Measurements from ENCODE around the gene NBEA.
"Not testable (repeated sequence)": the region's sequence is repeated elsewhere in the genome, so short reads cannot be mapped to it uniquely, and the experiment has no call there.

NBEA gene

GRCh38 chr13:34941835-34942731, at the start of gene NBEA:
Gene NBEA, plus strand, starts transcription at chr13:34942270. Its CDS starts 551 bp downstream, at chr13:34942821.
- DNase-seq (ENCODE audit: low spot score) = peak; percentile 73

- no peak for DNase-seq (ENCODE audit: low spot score)
These were observed 47.3 kb upstream of the NBEA start for GRCh38 chr13:34894756-34895155.

GRCh38 chr13:34897220-34897619, 44.9 kb upstream of the NBEA start:
- no peak for DNase-seq (ENCODE audit: low spot score)

GRCh38 chr13:34899888-34900287, 42.2 kb upstream of the NBEA start:
- DNase-seq (ENCODE audit: low spot score) = no peak

- no peak for DNase-seq (ENCODE audit: low spot score)
These were observed 41.8 kb upstream of the NBEA start for GRCh38 chr13:34900288-34900739.

- DNase-seq (ENCODE audit: low spot score) = no peak
These were observed 40.5 kb upstream of the NBEA start for GRCh38 chr13:34901572-34901971.

GRCh38 chr13:34911159-34911558, 30.9 kb upstream of the NBEA start:
- DNase-seq (ENCODE audit: low spot score) = no peak

- no peak for DNase-seq (ENCODE audit: low spot score)
These were observed 29.0 kb upstream of the NBEA start for GRCh38 chr13:34913040-34913439.

GRCh38 chr13:34914416-34914815, 27.7 kb upstream of the NBEA start:
- no peak for DNase-seq (ENCODE audit: low spot score)

GRCh38 chr13:34926508-34926907, 15.6 kb upstream of the NBEA start:
- no peak for DNase-seq (ENCODE audit: low spot score)

GRCh38 chr13:34928676-34929075, 13.4 kb upstream of the NBEA start:
- not testable (repeated sequence) for DNase-seq (ENCODE audit: low spot score)

- DNase-seq (ENCODE audit: low spot score) = no peak
These were observed 10.5 kb upstream of the NBEA start for GRCh38 chr13:34931572-34931971.

- DNase-seq (ENCODE audit: low spot score) = no peak
These were observed 8.7 kb upstream of the NBEA start for GRCh38 chr13:34933349-34933748.

- peak; percentile 33 for DNase-seq (ENCODE audit: low spot score)
These were observed 8.3 kb upstream of the NBEA start for GRCh38 chr13:34933786-34934185.

GRCh38 chr13:34935841-34936240, 6.2 kb upstream of the NBEA start:
- DNase-seq (ENCODE audit: low spot score) = no peak

- no peak for DNase-seq (ENCODE audit: low spot score)
These were observed 2.3 kb upstream of the NBEA start for GRCh38 chr13:34939771-34940170.

GRCh38 chr13:34941436-34941834, 635 bp upstream of the NBEA start:
- DNase-seq (ENCODE audit: low spot score) = no peak

- DNase-seq (ENCODE audit: low spot score) = no peak
These were observed 814 bp downstream of the NBEA start for GRCh38 chr13:34942732-34943435.

- peak; percentile 20 for DNase-seq (ENCODE audit: low spot score)
These were observed 1.6 kb downstream of the NBEA start for GRCh38 chr13:34943436-34944273.

GRCh38 chr13:34944274-34944634, 2.2 kb downstream of the NBEA start:
- no peak for DNase-seq (ENCODE audit: low spot score)

GRCh38 chr13:34944751-34945150, 2.7 kb downstream of the NBEA start:
- no peak for DNase-seq (ENCODE audit: low spot score)

- no peak for DNase-seq (ENCODE audit: low spot score)
These were observed 9.5 kb downstream of the NBEA start for GRCh38 chr13:34951528-34951927.
